ENCODE data around the gene BRD3OS.
A peak's percentile ranks its signal among the peaks of the same experiment; 100 is the strongest.

The BRD3OS gene

GRCh38 chr9:133993635-133994253 lies 31.5 kb upstream of the BRD3OS start:
- ChIA-PET CTCF (interaction anchor here (0.7 to 5.5 kb wide), 29 partner anchors 10 to 267 kb away, joined by 3 to 143 read pairs (median 5); partner anchors contain the start of gene BRD3OS), POLR2A (interaction anchor here (0.7 to 1.0 kb wide), 2 partner anchors 169 to 211 kb away, joined by 3 to 6 read pairs; no protein-coding TSS in a partner anchor)
- no peaks in the 10 kb centered on the region for H3K36me3 ChIP-seq (ENCODE audit: control insufficient read depth in 4 of 4, insufficient read depth in 4 of 4, low read length in 3 of 4)
- H3K4me3 ChIP-seq (ENCODE audit: control insufficient read depth in 1 of 7, extremely low read depth in 1 of 7, insufficient read depth in 4 of 7, low read depth in 2 of 7, low read length in 6 of 7), result peak overlapping the region in 5 of 7 experiments; percentile 61 to 78 (median 70)
- H3K4me1 ChIP-seq (ENCODE audit: control extremely low read depth in 1 of 4, control insufficient read depth in 4 of 4, insufficient read depth in 4 of 4, low read length in 3 of 4), result peaks cover 0 to 32% (median 30%) of the 10 kb centered on the region in 4 experiments
- H3K9me3 ChIP-seq (ENCODE audit: control extremely low read depth in 1 of 5, control insufficient read depth in 4 of 5, insufficient read depth in 2 of 5, low read depth in 1 of 5, low read length in 4 of 5), result no peaks in the 10 kb centered on the region
- peaks cover 0 to 59% (median 31%) of the 10 kb centered on the region in 5 experiments for H3K27me3 ChIP-seq (replicated peaks in 2 of 5; ENCODE audit: control insufficient read depth in 4 of 5, insufficient read depth in 5 of 5, low read length in 4 of 5)
- no peak for DNase-seq
- WGBS (ENCODE audit: insufficient coverage), result 79% methylated on average over 14 of the region's 16 CpGs
- no peak overlapping the region for H3K27ac ChIP-seq (ENCODE audit: insufficient read depth in 1 of 2, low read depth in 1 of 2, low read length in 2 of 2, poor library complexity in 1 of 2, severe bottlenecking in 2 of 2)

DNA sequence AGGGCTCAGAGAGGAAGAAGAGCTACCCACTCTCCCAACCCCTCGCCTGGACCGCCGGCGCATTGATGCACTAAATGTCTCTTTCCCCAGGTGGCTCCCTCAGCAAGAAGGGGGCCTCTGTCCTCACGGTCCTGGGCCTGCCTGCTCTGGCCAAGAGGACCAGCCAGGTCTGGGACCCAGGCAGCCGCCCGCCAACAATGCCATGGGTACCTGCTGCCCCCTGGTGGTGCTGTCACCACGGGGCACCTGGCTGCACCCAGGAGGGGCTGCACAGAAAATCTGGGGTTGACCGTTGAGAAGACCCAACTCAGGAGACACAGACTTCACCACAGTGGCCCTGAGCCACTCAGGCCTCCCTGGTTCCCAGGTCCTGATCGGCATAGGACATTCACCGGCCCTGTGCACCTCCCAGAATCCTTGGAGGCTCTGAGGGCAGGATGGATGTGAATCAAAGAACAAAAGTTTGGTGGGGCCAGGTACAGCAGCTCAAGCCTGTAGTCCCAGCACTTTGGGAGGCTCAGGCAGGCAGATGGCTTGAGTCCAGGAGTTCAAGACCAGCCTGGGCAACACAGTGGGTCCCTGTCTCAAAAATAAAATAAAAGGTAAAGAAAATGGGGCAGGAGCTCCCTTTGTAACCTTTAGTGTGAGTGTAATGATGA lies 30.8 kb upstream of the BRD3OS start:
- WGBS (ENCODE audit: insufficient coverage), result 4% methylated on average over 10 of the region's 11 CpGs
- Histone ChIP-seq H3K9me3 (ENCODE audit: control extremely low read depth in 1 of 5, control insufficient read depth in 4 of 5, insufficient read depth in 2 of 5, low read depth in 1 of 5, low read length in 4 of 5) (no peaks in the 10 kb centered on the region), H3K4me3 (ENCODE audit: control insufficient read depth in 1 of 7, extremely low read depth in 1 of 7, insufficient read depth in 4 of 7, low read depth in 2 of 7, low read length in 6 of 7) (no peak overlapping the region), H3K27me3 (replicated peaks in 2 of 5; ENCODE audit: control insufficient read depth in 4 of 5, insufficient read depth in 5 of 5, low read length in 4 of 5) (peaks cover 0 to 59% (median 31%) of the 10 kb centered on the region in 5 experiments), H3K27ac (ENCODE audit: insufficient read depth in 1 of 2, low read depth in 1 of 2, low read length in 2 of 2, poor library complexity in 1 of 2, severe bottlenecking in 2 of 2) (no peak overlapping the region), H3K4me1 (ENCODE audit: control extremely low read depth in 1 of 4, control insufficient read depth in 4 of 4, insufficient read depth in 4 of 4, low read length in 3 of 4) (peaks cover 0 to 32% (median 30%) of the 10 kb centered on the region in 4 experiments), H3K36me3 (ENCODE audit: control insufficient read depth in 4 of 4, insufficient read depth in 4 of 4, low read length in 3 of 4) (no peaks in the 10 kb centered on the region)
- DNase-seq, result peak; percentile 56 to 65 (median 57)
- CTCF ChIA-PET, result interaction anchor here (0.7 to 5.5 kb wide), 29 partner anchors 11 to 268 kb away, joined by 3 to 143 read pairs (median 5); partner anchors contain the start of gene BRD3OS
- POLR2A ChIA-PET, result interaction anchor here (0.6 to 0.7 kb wide), 3 partner anchors 169 to 213 kb away, joined by 3 read pairs; no protein-coding TSS in a partner anchor

- ChIA-PET POLR2A (interaction anchor here (0.6 kb wide), 2 partner anchors 180 to 214 kb away, joined by 3 read pairs; no protein-coding TSS in a partner anchor), CTCF (interaction anchor here (0.7 to 5.5 kb wide), 19 partner anchors 10 to 227 kb away, joined by 3 to 143 read pairs (median 5); no protein-coding TSS in a partner anchor)
- H3K9me3 ChIP-seq (ENCODE audit: control extremely low read depth in 1 of 5, control insufficient read depth in 4 of 5, insufficient read depth in 2 of 5, low read depth in 1 of 5, low read length in 4 of 5), result no peaks in the 10 kb centered on the region
- WGBS (ENCODE audit: insufficient coverage), result 84% methylated on average over 12 of the region's 17 CpGs
- H3K36me3 ChIP-seq (ENCODE audit: control insufficient read depth in 4 of 4, insufficient read depth in 4 of 4, low read length in 3 of 4), result no peaks in the 10 kb centered on the region
- H3K27ac ChIP-seq (ENCODE audit: insufficient read depth in 1 of 2, low read depth in 1 of 2, low read length in 2 of 2, poor library complexity in 1 of 2, severe bottlenecking in 2 of 2), result no peak overlapping the region
- H3K4me3 ChIP-seq (ENCODE audit: control insufficient read depth in 1 of 7, extremely low read depth in 1 of 7, insufficient read depth in 4 of 7, low read depth in 2 of 7, low read length in 6 of 7), result no peak overlapping the region
- DNase-seq, result no peak
- peaks cover 0 to 52% (median 26%) of the 10 kb centered on the region in 5 experiments for H3K27me3 ChIP-seq (replicated peaks in 2 of 5; ENCODE audit: control insufficient read depth in 4 of 5, insufficient read depth in 5 of 5, low read length in 4 of 5)
- peaks cover 0 to 32% (median 30%) of the 10 kb centered on the region in 4 experiments for H3K4me1 ChIP-seq (ENCODE audit: control extremely low read depth in 1 of 4, control insufficient read depth in 4 of 4, insufficient read depth in 4 of 4, low read length in 3 of 4)
These were observed 30.0 kb upstream of the BRD3OS start for GRCh38 chr9:133995012-133995896.

GRCh38 chr9:133996531-133997520 lies 28.5 kb upstream of the BRD3OS start:
- H3K27ac ChIP-seq (ENCODE audit: insufficient read depth in 1 of 2, low read depth in 1 of 2, low read length in 2 of 2, poor library complexity in 1 of 2, severe bottlenecking in 2 of 2), result no peak overlapping the region
- 77% methylated on average over 24 of the region's 24 CpGs for WGBS (ENCODE audit: insufficient coverage)
- DNase-seq, result no peak
- peaks cover 0 to 20% (median 18%) of the 10 kb centered on the region in 4 experiments for H3K4me1 ChIP-seq (ENCODE audit: control extremely low read depth in 1 of 4, control insufficient read depth in 4 of 4, insufficient read depth in 4 of 4, low read length in 3 of 4)
- POLR2A ChIA-PET, result no interaction called here
- CTCF ChIA-PET, result interaction anchor here (0.9 to 5.5 kb wide), 7 partner anchors 9 to 228 kb away, joined by 3 to 143 read pairs (median 18); no protein-coding TSS in a partner anchor
- no peak overlapping the region for H3K4me3 ChIP-seq (ENCODE audit: control insufficient read depth in 1 of 7, extremely low read depth in 1 of 7, insufficient read depth in 4 of 7, low read depth in 2 of 7, low read length in 6 of 7)
- no peaks in the 10 kb centered on the region for H3K36me3 ChIP-seq (ENCODE audit: control insufficient read depth in 4 of 4, insufficient read depth in 4 of 4, low read length in 3 of 4)
- no peaks in the 10 kb centered on the region for H3K9me3 ChIP-seq (ENCODE audit: control extremely low read depth in 1 of 5, control insufficient read depth in 4 of 5, insufficient read depth in 2 of 5, low read depth in 1 of 5, low read length in 4 of 5)
- H3K27me3 ChIP-seq (replicated peaks in 2 of 5; ENCODE audit: control insufficient read depth in 4 of 5, insufficient read depth in 5 of 5, low read length in 4 of 5), result peaks cover 0 to 36% (median 14%) of the 10 kb centered on the region in 5 experiments

DNA sequence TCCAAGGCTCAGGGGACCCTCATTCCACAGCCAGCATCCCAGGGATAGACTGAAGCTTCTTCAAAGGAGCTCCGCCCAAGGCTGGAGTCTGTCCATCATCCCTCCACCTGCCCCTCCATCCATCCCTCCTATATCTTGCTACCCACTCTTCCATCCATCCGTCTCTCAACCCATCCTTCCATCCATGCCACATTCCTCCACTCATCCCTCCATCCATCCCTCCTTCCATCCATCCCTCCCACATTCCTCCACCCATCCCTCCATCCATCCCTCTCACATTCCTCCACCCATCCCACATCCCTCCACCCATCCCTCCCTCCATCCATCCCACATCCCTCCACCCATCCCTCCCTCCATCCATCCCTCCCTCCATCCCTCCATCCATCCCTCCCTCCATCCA lies 27.7 kb upstream of the BRD3OS start:
- H3K4me3 ChIP-seq (ENCODE audit: control insufficient read depth in 1 of 7, extremely low read depth in 1 of 7, insufficient read depth in 4 of 7, low read depth in 2 of 7, low read length in 6 of 7), result no peak overlapping the region
- no peak for DNase-seq
- no peaks in the 10 kb centered on the region for H3K9me3 ChIP-seq (ENCODE audit: control extremely low read depth in 1 of 5, control insufficient read depth in 4 of 5, insufficient read depth in 2 of 5, low read depth in 1 of 5, low read length in 4 of 5)
- H3K36me3 ChIP-seq (ENCODE audit: control insufficient read depth in 4 of 4, insufficient read depth in 4 of 4, low read length in 3 of 4), result no peaks in the 10 kb centered on the region
- ChIA-PET POLR2A (no interaction called here), CTCF (interaction anchor here (0.9 to 5.5 kb wide), 4 partner anchors 8 to 217 kb away, joined by 3 to 143 read pairs (median 48); no protein-coding TSS in a partner anchor)
- no peak overlapping the region for H3K27ac ChIP-seq (ENCODE audit: insufficient read depth in 1 of 2, low read depth in 1 of 2, low read length in 2 of 2, poor library complexity in 1 of 2, severe bottlenecking in 2 of 2)
- peaks cover 0 to 30% (median 14%) of the 10 kb centered on the region in 5 experiments for H3K27me3 ChIP-seq (replicated peaks in 2 of 5; ENCODE audit: control insufficient read depth in 4 of 5, insufficient read depth in 5 of 5, low read length in 4 of 5)
- WGBS (ENCODE audit: insufficient coverage), result 100% methylated on average over 2 of the region's 2 CpGs
- H3K4me1 ChIP-seq (ENCODE audit: control extremely low read depth in 1 of 4, control insufficient read depth in 4 of 4, insufficient read depth in 4 of 4, low read length in 3 of 4), result peaks cover 0 to 15% (median 12%) of the 10 kb centered on the region in 4 experiments
